HL-60 (cell line): Measurements from ENCODE around the gene BDH1.

ENCODE experiments used
- CTCF ChIP-seq: IDR thresholded peaks from one replicate; pipeline ENCODE4 v1.5.1; 2011; ENCODE audit warnings: low read length, control low read depth, inconsistent platforms; ENCODE audit not compliant: insufficient read depth
- POLR2AphosphoS5 ChIP-seq: IDR thresholded peaks from 2 replicates; pipeline ENCODE4 v1.6.1; 2012; ENCODE audit warnings: low read depth
- REST ChIP-seq: IDR thresholded peaks from 2 replicates; pipeline ENCODE4 v1.6.1; 2012; ENCODE audit warnings: low read depth; ENCODE audit not compliant: insufficient replicate concordance
- SPI1 ChIP-seq: IDR thresholded peaks from 2 replicates; pipeline ENCODE4 v1.6.1; 2012; ENCODE audit warnings: low read depth, mild to moderate bottlenecking, borderline replicate concordance

GRCh38 chr3:197545571-197545970 is 10.2 kb downstream of the BDH1 start:
- TF ChIP-seq POLR2AphosphoS5 = no peak
- no peak for TF ChIP-seq REST
- no peak for TF ChIP-seq CTCF
- TF ChIP-seq SPI1 = no peak
